ENCODE data around the gene ITCH. TPM values are rescaled to one million over a fixed set of nuclear protein-coding genes. Genes with fewer than 3 reads are reported as not detected.
"Not testable (repeated sequence)": the region's sequence is repeated elsewhere in the genome, so short reads cannot be mapped to it uniquely, and the experiment has no call there.

Gene ITCH
- total and polyA plus RNA-seq, 9 donors: 14.0 to 65.8 (median 50.8) TPM

GRCh38 chr20:34475979-34476736 lies 113.1 kb downstream of the ITCH start:
- Histone ChIP-seq H3K4me3 (no peak overlapping the region), H3K27me3 (no peaks in the 10 kb centered on the region), H3K4me1 (ENCODE audit: insufficient read depth) (peaks cover 2% of the 10 kb centered on the region), H3K27ac (no peak overlapping the region), H3K36me3 (no peaks in the 10 kb centered on the region), H3K9me3 (no peaks in the 10 kb centered on the region)
- intact Hi-C loops (cut with DNase I): loop anchor here in 1 of 4 donors (10.0 kb wide), 1 partner anchor 161 kb away; no protein-coding TSS in a partner anchor
- DNase-seq: peak; percentile 34 to 73 (median 57)
- TF ChIP-seq CTCF (IDR thresholded peaks at IDR 0.05) (peak; percentile 56 to 79 (median 69)), POLR2A (IDR thresholded peaks at IDR 0.05) (no peak)
- WGBS, 3 donors: 18 to 31% (median 27%) methylated on average over 38 of the region's 38 CpGs

GRCh38 chr20:34479627-34480026 lies 116.6 kb downstream of the ITCH start:
- 94 to 96% (median 94%) methylated on average over 4 of the region's 4 CpGs for WGBS, 3 donors
- TF ChIP-seq POLR2A (IDR thresholded peaks at IDR 0.05): no peak
- TF ChIP-seq EP300 (IDR thresholded peaks at IDR 0.05): no peak
- no peak for TF ChIP-seq CTCF (IDR thresholded peaks at IDR 0.05)
- Histone ChIP-seq H3K9me3 (no peaks in the 10 kb centered on the region), H3K27ac (no peak overlapping the region), H3K36me3 (no peaks in the 10 kb centered on the region), H3K27me3 (no peaks in the 10 kb centered on the region), H3K4me1 (ENCODE audit: insufficient read depth) (no peaks in the 10 kb centered on the region), H3K4me3 (no peak overlapping the region)
- intact Hi-C loops (cut with DNase I): loop anchor here in 1 of 4 donors (10.0 kb wide), 1 partner anchor 165 kb away; no protein-coding TSS in a partner anchor
- DNase-seq: no peak

- H3K27me3 ChIP-seq; H3K27ac ChIP-seq; H3K9me3 ChIP-seq; H3K4me3 ChIP-seq; H3K4me1 ChIP-seq (ENCODE audit: insufficient read depth); H3K36me3 ChIP-seq; DNase-seq; intact Hi-C loops (cut with DNase I): not testable (repeated sequence)
- WGBS, 3 donors: 0 to 48% (median 47%) methylated on average over 1 of the region's 1 CpG
These were observed 119.1 kb downstream of the ITCH start for GRCh38 chr20:34482154-34482553.

- H3K4me3 ChIP-seq; H3K9me3 ChIP-seq; H3K27me3 ChIP-seq; H3K4me1 ChIP-seq (ENCODE audit: insufficient read depth); H3K27ac ChIP-seq; DNase-seq; intact Hi-C loops (cut with DNase I); H3K36me3 ChIP-seq: not testable (repeated sequence)
- 93 to 98% (median 95%) methylated on average over 3 of the region's 3 CpGs for WGBS, 3 donors
These were observed 120.6 kb downstream of the ITCH start for GRCh38 chr20:34483585-34484220.

GRCh38 chr20:34485068-34485634 lies 122.1 kb downstream of the ITCH start:
- intact Hi-C loops (cut with DNase I): no loop called here
- Histone ChIP-seq H3K36me3 (no peaks in the 10 kb centered on the region), H3K27me3 (no peaks in the 10 kb centered on the region), H3K27ac (no peak overlapping the region), H3K4me1 (ENCODE audit: insufficient read depth) (peaks cover 3% of the 10 kb centered on the region), H3K4me3 (no peak overlapping the region), H3K9me3 (no peaks in the 10 kb centered on the region)
- no peak for TF ChIP-seq CTCF (IDR thresholded peaks at IDR 0.05)
- TF ChIP-seq POLR2A (IDR thresholded peaks at IDR 0.05): no peak
- no peak for TF ChIP-seq EP300 (IDR thresholded peaks at IDR 0.05)
- 23 to 53% (median 31%) methylated on average over 4 of the region's 4 CpGs for WGBS, 3 donors
- DNase-seq: no peak

Measured in ovary (tissue), 9 donors.